Activated CD8-positive, alpha-beta T cell treated with anti-CD3 and anti-CD28 coated beads, Interleukin-2, amount 10 ng/mL, durations not matched to agents 7 days and 5 days (primary cell): Measurements from ENCODE around the gene MRPS30. TPM values are rescaled to one million over a fixed set of nuclear protein-coding genes. Genes with fewer than 3 reads are reported as not detected.
"Not testable (repeated sequence)": the region's sequence is repeated elsewhere in the genome, so short reads cannot be mapped to it uniquely, and the experiment has no call there.

Source experiments
- ATAC-seq: fragments of 150-1000 bp; cut with Tn5 transposase; one replicate; pipeline ENCODE4 v1.10.0; 2021; ENCODE audit warnings: moderate library complexity
- CTCF ChIA-PET: fragments of 350-600 bp; sonication (Branson Sonifier 250); formaldehyde crosslinking; loops from one replicate; lab custom pipeline; 2021; ENCODE audit warnings: antibody characterized with exemption; lab: Charles Lee
- POLR2A ChIA-PET: fragments of 350-600 bp; sonication (Branson Sonifier 250); formaldehyde crosslinking; loops from one replicate; lab custom pipeline; 2021; ENCODE audit warnings: antibody characterized with exemption; lab: Charles Lee
- DNase-seq: peaks from one replicate; pipeline ENCODE4 v3.0.0-alpha.2; 2020
- H3K27ac Mint-ChIP-seq: one replicate; pipeline ENCODE4 v1.8.0; 2021; ENCODE audit warnings: mild to moderate bottlenecking, mixed read lengths
- H3K27me3 Mint-ChIP-seq: one replicate; pipeline ENCODE4 v1.8.0; 2021; ENCODE audit warnings: low read depth, mixed read lengths
- H3K36me3 Mint-ChIP-seq: one replicate; pipeline ENCODE4 v1.8.0; 2021; ENCODE audit warnings: low read depth, mixed read lengths
- H3K4me1 Mint-ChIP-seq: one replicate; pipeline ENCODE4 v1.8.0; 2021; ENCODE audit warnings: low read depth, mixed read lengths
- H3K4me3 Mint-ChIP-seq: one replicate; pipeline ENCODE4 v1.8.0; 2021; ENCODE audit warnings: mild to moderate bottlenecking, mixed read lengths
- H3K9me3 Mint-ChIP-seq: one replicate; pipeline ENCODE4 v1.8.0; 2022; ENCODE audit warnings: mixed read lengths; ENCODE audit not compliant: insufficient read depth
- total RNA-seq, 2 experiments: library from RNA; stranded (reverse); gene quantifications; one replicate each; pipeline ENCODE4 v1.2.3, GENCODE V29; 2021

MRPS30 gene
- total RNA-seq, result 10 to 100 TPM; 38.2 to 38.9 TPM

DNA sequence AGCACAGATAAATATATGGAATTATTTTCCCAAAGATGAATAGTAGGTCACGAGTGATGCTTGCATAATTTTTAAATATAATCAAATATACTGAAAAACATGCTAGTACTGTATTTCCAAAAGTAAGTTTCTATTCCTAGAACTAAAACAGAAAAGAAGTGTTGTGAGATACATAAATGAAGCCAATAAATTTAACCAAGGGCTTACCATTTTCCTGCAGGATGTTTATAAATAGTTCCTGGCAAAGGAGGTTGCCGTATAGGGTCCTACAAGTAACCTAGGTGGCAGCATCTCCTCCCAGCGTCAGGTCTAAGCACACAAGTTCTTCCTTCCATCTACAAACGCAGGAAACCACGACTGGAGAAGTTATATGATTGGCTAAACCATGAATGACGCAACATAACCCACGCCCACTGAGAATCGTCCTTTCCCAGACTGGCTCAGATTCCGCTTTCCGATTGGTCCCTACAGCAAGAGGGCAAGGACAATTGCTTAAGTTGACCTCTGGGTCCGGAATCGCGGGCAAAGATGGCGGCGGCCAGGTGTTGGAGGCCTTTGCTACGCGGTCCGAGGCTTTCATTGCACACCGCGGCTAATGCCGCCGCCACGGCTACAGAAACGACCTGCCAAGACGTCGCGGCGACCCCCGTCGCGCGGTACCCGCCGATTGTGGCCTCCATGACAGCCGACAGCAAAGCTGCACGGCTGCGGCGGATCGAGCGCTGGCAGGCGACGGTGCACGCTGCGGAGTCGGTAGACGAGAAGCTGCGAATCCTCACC is at the start of gene MRPS30:
Gene MRPS30, plus strand, starts transcription at position 513 of the 780 bp plus-strand sequence. Its CDS starts 16 bp downstream, at position 529.
- DNase-seq (peak; percentile 95), ATAC-seq (peak; percentile 98)
- POLR2A ChIA-PET, result interaction anchor here (1.2 kb wide), 1 partner anchor 1325 kb away, joined by 4 read pairs; the partner anchor contains the start of gene TMEM267
- H3K36me3 Mint-ChIP-seq, result peaks cover 21% of the 10 kb centered on the region
- peaks cover 2% of the 10 kb centered on the region for H3K27me3 Mint-ChIP-seq
- peak within 1 kb of the TSS; percentile 97 for H3K4me3 Mint-ChIP-seq
- H3K4me1 Mint-ChIP-seq, result peaks cover 25% of the 10 kb centered on the region
- no peaks in the 10 kb centered on the region for H3K9me3 Mint-ChIP-seq
- peak within 1 kb of the TSS; percentile 98 for H3K27ac Mint-ChIP-seq
- CTCF ChIA-PET, result no interaction called here

DNA sequence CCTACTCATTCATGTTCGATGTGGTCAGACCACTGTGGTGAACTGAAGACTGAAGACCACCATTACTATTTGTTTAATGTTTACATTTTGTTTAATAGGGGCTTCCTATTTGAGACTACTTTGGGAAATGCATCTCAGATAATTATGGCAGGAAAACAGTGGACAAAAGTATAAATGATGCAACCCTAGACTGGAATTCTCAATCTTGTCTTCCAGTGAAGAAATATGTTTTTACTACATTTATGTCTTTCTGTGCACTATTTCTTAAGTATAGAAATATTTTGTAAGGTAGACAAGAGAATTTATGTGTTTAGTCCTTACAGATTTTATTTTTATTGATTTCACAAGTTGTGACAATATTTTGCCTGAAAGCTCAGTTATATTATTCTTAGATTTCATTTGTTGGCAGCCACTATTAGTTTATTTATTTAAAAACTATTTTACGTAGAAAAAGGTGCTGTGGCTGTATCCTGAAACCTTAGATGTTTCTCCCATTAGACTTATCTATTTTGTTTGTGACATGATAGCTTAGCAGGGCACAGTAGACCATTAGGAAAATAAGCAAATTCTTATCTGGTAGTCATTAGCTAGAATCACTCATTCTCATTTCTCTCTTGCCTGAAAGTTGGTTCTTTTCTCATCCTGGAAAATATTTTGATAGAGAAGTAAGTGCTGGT is 39.4 kb upstream of the MRPS30 start:
- peaks cover 2% of the 10 kb centered on the region for H3K27me3 Mint-ChIP-seq
- H3K4me3 Mint-ChIP-seq, result no peak overlapping the region
- DNase-seq (no peak), ATAC-seq (no peak)
- no peaks in the 10 kb centered on the region for H3K36me3 Mint-ChIP-seq
- CTCF ChIA-PET, result no interaction called here
- no peak overlapping the region for H3K27ac Mint-ChIP-seq
- POLR2A ChIA-PET, result no interaction called here
- H3K9me3 Mint-ChIP-seq, result no peaks in the 10 kb centered on the region
- H3K4me1 Mint-ChIP-seq, result no peaks in the 10 kb centered on the region

DNA sequence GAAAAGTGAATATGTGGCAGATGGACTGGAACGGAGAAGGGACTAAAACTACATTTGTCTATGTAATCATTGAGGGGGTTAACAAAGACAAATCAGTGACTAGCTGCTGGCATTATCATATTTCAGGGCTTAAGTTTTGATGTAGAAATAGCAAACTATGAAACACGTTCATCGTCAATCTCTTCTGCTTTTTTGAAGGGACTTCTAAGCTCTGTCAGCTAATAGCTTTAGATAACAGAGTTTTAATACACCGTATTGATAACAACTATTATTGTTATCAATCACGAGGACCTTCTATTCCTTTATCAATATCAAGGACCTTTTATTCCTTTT is 38.9 kb upstream of the MRPS30 start:
- no peak for ATAC-seq
- Mint-ChIP-seq H3K4me1 (no peaks in the 10 kb centered on the region), H3K4me3 (no peak overlapping the region), H3K36me3 (no peaks in the 10 kb centered on the region), H3K27ac (no peak overlapping the region), H3K27me3 (peaks cover 2% of the 10 kb centered on the region), H3K9me3 (no peaks in the 10 kb centered on the region)
- no peak for DNase-seq
- CTCF ChIA-PET, result no interaction called here
- POLR2A ChIA-PET, result no interaction called here

DNA sequence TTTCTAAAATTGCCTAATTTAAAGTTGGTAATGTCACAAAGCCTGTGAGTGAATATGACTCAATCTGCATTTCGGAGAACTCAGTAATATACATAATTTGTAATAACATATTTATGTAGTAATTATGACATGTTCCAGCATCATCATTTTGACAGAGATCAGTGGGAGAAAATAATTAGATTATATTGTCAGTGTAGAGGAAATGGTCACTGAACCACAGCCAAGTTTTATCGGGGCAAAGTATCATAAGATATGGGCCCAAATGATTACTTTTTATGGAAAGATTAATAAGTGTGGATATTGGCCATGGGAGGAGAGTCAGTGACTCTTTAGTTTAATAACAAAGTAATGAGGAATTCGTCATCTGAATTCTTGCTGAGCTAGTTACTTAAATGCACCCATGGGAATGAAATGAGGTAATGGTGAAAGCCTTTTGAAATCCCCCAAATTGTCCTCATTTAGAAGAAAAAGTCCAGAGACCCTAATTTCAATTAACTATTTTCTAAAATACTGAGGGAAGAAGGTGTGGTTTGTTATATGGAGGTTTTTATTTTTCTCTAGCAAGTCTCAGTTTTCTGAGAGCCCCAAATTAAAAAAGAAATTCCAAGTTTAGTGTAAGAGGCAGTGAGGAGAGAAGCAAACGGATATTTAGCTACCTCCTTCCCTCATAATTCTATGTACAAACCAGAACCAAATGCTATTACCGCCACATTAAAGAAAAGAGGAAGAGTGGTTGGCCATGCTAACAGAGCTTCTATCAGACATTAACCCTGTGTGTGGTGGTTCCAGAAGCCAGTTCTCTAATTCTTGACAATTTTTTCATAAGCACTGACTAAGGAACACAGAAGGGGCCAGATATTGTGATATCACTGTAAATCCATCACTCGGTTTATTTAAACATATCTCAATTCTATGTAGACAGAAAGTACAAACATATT is 37.7 kb upstream of the MRPS30 start:
- Mint-ChIP-seq H3K4me1 (no peaks in the 10 kb centered on the region), H3K27me3 (peaks cover 2% of the 10 kb centered on the region), H3K4me3 (no peak overlapping the region), H3K27ac (no peak overlapping the region), H3K9me3 (no peaks in the 10 kb centered on the region), H3K36me3 (no peaks in the 10 kb centered on the region)
- DNase-seq (no peak), ATAC-seq (no peak)
- CTCF ChIA-PET, result no interaction called here
- POLR2A ChIA-PET, result no interaction called here

DNA sequence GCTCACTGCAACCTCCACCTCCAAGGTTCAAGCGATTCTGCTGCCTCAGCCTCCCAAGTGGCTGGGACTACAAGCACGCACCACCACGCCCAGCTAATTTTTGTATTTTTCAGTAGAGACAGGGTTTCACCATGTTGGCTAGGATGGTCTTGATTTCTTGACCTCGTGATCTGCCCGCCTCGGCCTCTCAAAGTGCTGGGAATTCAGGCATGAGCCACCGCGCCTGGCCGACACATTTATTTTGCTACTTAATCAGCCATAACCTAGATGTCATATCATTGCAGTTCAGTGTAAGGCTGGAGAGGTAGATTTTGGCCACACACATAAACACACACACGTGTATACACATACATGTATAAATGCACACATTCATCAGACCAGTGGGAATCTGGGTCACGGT is 36.4 kb upstream of the MRPS30 start:
- H3K4me3 Mint-ChIP-seq, H3K27ac Mint-ChIP-seq, H3K4me1 Mint-ChIP-seq, ATAC-seq, H3K27me3 Mint-ChIP-seq, H3K36me3 Mint-ChIP-seq, H3K9me3 Mint-ChIP-seq, DNase-seq, POLR2A ChIA-PET: not testable (repeated sequence)
- CTCF ChIA-PET, result interaction anchor here (1.7 kb wide), 1 partner anchor 17 kb away, joined by 3 read pairs; no protein-coding TSS in a partner anchor

DNA sequence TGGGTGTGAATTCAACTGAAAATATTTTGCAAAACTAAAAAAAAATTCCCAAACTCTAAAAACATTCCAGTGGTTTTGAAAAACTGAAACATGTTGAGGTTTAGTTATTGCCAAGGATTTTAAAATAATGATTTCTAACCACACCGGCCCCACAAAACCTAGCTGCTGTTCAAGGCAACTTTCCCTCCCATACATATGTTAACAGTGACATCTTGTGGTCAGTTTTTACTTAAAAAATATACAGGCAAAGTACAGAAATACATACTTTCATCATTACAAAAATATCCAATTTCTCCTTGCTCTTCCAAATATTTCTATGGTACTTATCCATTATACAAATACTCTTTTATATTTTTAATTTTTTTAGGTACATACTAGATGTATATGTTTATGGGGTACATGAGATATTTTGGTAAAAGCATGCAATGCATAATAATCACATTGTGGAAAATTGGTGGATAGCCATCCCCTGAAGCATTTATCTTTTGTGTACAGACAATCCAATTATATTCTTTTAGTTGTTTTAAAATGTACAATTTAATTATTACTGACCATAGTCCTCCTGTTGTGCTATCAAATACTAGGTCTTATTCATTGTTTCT is 34.4 kb upstream of the MRPS30 start:
- DNase-seq (no peak), ATAC-seq (no peak)
- ChIA-PET POLR2A (no interaction called here), CTCF (interaction anchor here (1.0 to 1.8 kb wide), 4 partner anchors 18 to 1143 kb away, joined by 3 to 8 read pairs (median 4); no protein-coding TSS in a partner anchor)
- Mint-ChIP-seq H3K27me3 (peaks cover 2% of the 10 kb centered on the region), H3K36me3 (no peaks in the 10 kb centered on the region), H3K4me3 (no peak overlapping the region), H3K27ac (no peak overlapping the region), H3K9me3 (no peaks in the 10 kb centered on the region), H3K4me1 (no peaks in the 10 kb centered on the region)

DNA sequence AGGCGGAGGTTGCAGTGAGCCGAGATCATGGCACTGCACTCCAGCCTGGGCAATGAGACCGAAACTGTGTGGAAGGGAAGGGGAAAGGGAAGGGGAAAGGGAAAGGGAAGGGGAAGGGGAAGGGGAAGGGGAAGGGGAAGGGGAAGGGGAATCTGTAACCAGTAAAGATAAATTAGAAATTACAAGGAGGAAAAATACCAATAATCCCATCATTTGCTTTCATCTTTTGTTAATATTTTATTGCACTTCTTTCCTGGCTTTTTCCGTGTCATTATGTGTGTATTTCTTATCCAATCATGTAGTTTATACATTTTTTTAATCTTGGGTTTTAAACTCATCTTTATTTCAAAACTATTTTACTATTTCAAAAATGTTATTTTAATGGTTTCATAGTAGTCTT is 29.6 kb upstream of the MRPS30 start:
- Mint-ChIP-seq H3K36me3 (no peaks in the 10 kb centered on the region), H3K9me3 (no peaks in the 10 kb centered on the region), H3K27me3 (no peaks in the 10 kb centered on the region), H3K4me3 (no peak overlapping the region), H3K27ac (no peak overlapping the region), H3K4me1 (no peaks in the 10 kb centered on the region)
- POLR2A ChIA-PET, result no interaction called here
- no peak for ATAC-seq
- no peak for DNase-seq
- CTCF ChIA-PET, result no interaction called here

DNA sequence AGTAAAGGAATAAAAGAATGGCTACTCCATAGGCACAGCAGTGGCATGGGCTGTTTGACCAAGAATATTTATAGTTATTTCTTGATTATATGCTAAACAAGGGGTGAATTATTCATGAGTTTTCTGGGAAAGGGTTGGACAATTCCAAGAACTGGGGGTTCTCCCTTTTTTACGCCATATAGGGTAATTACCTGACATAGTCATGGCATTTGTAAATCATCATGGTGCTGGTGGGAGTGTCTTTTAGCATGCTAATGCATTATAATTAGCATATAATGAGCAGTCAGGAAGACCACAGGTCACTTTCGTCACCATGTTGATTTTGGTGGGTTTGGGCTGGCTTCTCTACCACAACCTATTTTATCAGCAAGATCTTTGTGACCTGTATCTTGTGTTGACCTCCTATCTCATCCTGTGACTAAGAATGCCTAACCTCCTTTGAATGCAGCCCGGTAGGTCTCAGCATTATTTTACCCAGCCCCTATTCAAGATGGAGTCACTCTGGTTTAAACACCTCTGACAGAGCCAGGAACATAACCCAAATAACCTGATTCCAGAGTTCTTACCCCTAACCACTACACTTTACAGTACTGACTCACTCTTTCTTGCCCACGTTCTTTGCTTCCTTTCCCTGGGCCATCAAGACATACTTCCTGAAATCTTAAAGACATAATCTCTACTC is 25.0 kb upstream of the MRPS30 start:
- Mint-ChIP-seq H3K27ac (no peak overlapping the region), H3K9me3 (peaks cover 15% of the 10 kb centered on the region), H3K4me1 (no peaks in the 10 kb centered on the region), H3K4me3 (no peak overlapping the region), H3K27me3 (no peaks in the 10 kb centered on the region), H3K36me3 (no peaks in the 10 kb centered on the region)
- ATAC-seq (no peak), DNase-seq (no peak)
- POLR2A ChIA-PET, result no interaction called here
- CTCF ChIA-PET, result no interaction called here

DNA sequence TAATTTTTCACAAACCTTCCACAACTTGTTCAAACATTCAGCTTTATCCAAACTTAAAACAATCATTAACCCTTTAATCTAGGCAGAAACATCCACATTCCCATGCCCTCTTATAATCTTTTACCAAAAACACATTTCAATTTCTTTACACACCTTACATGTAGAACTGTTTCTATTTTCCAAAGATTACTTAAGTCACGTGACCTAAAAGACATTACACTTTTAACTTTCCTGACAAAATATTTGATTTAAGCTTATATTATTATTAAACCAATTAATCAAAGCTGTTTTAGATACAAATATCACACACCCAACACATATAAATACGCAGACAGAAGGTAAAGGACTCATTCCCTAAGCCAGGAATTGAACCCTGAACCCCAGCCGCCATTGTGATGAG is 21.0 kb upstream of the MRPS30 start:
- H3K27ac Mint-ChIP-seq, result no peak overlapping the region
- H3K27me3 Mint-ChIP-seq, result no peaks in the 10 kb centered on the region
- no peak for ATAC-seq

DNA sequence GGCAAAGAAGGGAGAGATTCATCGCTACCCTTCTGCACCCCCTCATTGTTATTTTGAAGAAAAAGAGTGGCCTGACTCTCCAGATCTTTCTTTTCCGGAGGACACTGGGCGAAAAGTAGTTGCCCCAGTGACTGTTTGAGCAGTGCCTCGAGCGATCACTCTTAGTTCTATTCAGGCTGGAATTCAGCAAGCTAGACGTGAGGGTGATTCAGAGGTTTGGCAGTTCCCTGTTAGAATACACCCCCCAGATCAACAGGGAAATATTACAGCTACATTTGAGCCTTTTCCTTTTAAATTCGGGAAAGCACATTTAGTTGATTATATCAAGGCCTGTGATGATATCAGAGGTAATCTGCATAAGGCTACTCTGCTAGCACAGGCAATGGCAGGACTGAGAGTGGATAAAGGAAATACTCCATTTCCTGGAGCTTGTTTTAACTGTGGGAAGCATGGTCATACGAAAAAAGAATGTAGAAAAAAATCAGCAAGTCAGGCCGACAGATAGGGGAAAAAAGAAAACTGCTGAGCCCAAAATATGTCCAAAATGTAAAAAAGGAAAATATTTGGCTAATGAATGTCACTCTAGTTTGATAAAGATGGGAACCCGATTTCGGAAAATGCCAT is 19.3 kb upstream of the MRPS30 start:
- H3K27me3 Mint-ChIP-seq, H3K36me3 Mint-ChIP-seq, H3K4me1 Mint-ChIP-seq, H3K4me3 Mint-ChIP-seq, POLR2A ChIA-PET, CTCF ChIA-PET, H3K27ac Mint-ChIP-seq, ATAC-seq, DNase-seq: not testable (repeated sequence)
- peaks cover 29% of the 10 kb centered on the region for H3K9me3 Mint-ChIP-seq

More for the DNA sequence above, 21.0 kb upstream of the MRPS30 start:
- POLR2A ChIA-PET, result no interaction called here
- no peaks in the 10 kb centered on the region for H3K36me3 Mint-ChIP-seq
- no peaks in the 10 kb centered on the region for H3K4me1 Mint-ChIP-seq
- H3K9me3 Mint-ChIP-seq, result peaks cover 20% of the 10 kb centered on the region
- no peak for DNase-seq
- no peak overlapping the region for H3K4me3 Mint-ChIP-seq
- CTCF ChIA-PET, result no interaction called here
